GM21723 (cell line): Measurements from ENCODE around the gene HID1.
A peak's percentile ranks its signal among the peaks of the same experiment; 100 is the strongest.
"Not testable (repeated sequence)": the region's sequence is repeated elsewhere in the genome, so short reads cannot be mapped to it uniquely, and the experiment has no call there.

Experiments
- ATAC-seq: cut with Tn5 transposase; IDR thresholded peaks from one replicate; pipeline ENCODE4 v1.9.1; 2021; ENCODE audit warnings: mild to moderate bottlenecking, moderate library complexity; ENCODE audit not compliant: unreplicated experiment

The HID1 gene

GRCh38 chr17:74972107-74972972 lies at the start of gene HID1:
Gene HID1 (minus strand): TSS chr17:74972759. CDS start chr17:74972656, 103 bp downstream.
- no peak for ATAC-seq

- ATAC-seq: no peak
Measured at GRCh38 chr17:75020331-75021110, 48.0 kb upstream of the HID1 start.

GRCh38 chr17:75019710-75020109 lies 47.2 kb upstream of the HID1 start:
- ATAC-seq: no peak

GRCh38 chr17:75019146-75019545 lies 46.6 kb upstream of the HID1 start:
- ATAC-seq: no peak

- no peak for ATAC-seq
Measured at GRCh38 chr17:75013092-75013559, 40.6 kb upstream of the HID1 start.

- peak; percentile 81 for ATAC-seq
Measured at GRCh38 chr17:75012346-75013091, 40.0 kb upstream of the HID1 start, which contains the start of gene MRPL58. Gene MRPL58 (plus strand): TSS chr17:75012670. CDS start chr17:75012687, 17 bp downstream.

GRCh38 chr17:75012096-75012345 lies 39.5 kb upstream of the HID1 start:
- ATAC-seq: no peak

- no peak for ATAC-seq
Measured at GRCh38 chr17:75011401-75012095, 39.0 kb upstream of the HID1 start.

- no peak for ATAC-seq
Measured at GRCh38 chr17:75010683-75011400, 38.3 kb upstream of the HID1 start.

- ATAC-seq: no peak
Measured at GRCh38 chr17:75009139-75009724, 36.7 kb upstream of the HID1 start.

- no peak for ATAC-seq
Measured at GRCh38 chr17:75008373-75008772, 35.8 kb upstream of the HID1 start.

- no peak for ATAC-seq
Measured at GRCh38 chr17:75006653-75007052, 34.1 kb upstream of the HID1 start.

- not testable (repeated sequence) for ATAC-seq
Measured at GRCh38 chr17:75006084-75006483, 33.5 kb upstream of the HID1 start.

GRCh38 chr17:75005291-75005690 lies 32.7 kb upstream of the HID1 start:
- no peak for ATAC-seq

GRCh38 chr17:75004371-75004770 lies 31.8 kb upstream of the HID1 start:
- no peak for ATAC-seq

- no peak for ATAC-seq
Measured at GRCh38 chr17:75003957-75004355, 31.4 kb upstream of the HID1 start.

- no peak for ATAC-seq
Measured at GRCh38 chr17:75003070-75003956, 30.8 kb upstream of the HID1 start.

GRCh38 chr17:75001915-75002843 lies 29.6 kb upstream of the HID1 start:
- no peak for ATAC-seq
